Measurements from ENCODE around the gene STRIP1.

The STRIP1 gene

GRCh38 chr1:110051262-110051648 is 16.8 kb downstream of the STRIP1 start:
- no peak for DNase-seq

DNA sequence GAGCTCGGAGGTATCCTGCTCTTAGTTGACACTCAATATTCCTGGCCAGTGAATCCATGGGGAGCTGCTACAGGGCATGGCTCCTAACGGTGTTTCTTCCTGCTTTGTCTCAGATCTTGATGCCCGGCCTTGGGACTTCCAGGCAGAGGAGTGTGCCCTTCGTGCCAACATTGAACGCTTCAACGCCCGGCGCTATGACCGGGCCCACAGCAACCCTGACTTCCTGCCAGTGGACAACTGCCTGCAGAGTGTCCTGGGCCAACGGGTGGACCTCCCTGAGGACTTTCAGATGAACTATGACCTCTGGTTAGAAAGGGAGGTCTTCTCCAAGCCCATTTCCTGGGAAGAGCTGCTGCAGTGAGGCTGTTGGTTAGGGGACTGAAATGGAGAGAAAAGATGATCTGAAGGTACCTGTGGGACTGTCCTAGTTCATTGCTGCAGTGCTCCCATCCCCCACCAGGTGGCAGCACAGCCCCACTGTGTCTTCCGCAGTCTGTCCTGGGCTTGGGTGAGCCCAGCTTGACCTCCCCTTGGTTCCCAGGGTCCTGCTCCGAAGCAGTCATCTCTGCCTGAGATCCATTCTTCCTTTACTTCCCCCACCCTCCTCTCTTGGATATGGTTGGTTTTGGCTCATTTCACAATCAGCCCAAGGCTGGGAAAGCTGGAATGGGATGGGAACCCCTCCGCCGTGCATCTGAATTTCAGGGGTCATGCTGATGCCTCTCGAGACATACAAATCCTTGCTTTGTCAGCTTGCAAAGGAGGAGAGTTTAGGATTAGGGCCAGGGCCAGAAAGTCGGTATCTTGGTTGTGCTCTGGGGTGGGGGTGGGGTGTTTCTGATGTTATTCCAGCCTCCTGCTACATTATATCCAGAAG is 19.4 kb downstream of the STRIP1 start:
- DNase-seq, result peak; percentile 44

DNA sequence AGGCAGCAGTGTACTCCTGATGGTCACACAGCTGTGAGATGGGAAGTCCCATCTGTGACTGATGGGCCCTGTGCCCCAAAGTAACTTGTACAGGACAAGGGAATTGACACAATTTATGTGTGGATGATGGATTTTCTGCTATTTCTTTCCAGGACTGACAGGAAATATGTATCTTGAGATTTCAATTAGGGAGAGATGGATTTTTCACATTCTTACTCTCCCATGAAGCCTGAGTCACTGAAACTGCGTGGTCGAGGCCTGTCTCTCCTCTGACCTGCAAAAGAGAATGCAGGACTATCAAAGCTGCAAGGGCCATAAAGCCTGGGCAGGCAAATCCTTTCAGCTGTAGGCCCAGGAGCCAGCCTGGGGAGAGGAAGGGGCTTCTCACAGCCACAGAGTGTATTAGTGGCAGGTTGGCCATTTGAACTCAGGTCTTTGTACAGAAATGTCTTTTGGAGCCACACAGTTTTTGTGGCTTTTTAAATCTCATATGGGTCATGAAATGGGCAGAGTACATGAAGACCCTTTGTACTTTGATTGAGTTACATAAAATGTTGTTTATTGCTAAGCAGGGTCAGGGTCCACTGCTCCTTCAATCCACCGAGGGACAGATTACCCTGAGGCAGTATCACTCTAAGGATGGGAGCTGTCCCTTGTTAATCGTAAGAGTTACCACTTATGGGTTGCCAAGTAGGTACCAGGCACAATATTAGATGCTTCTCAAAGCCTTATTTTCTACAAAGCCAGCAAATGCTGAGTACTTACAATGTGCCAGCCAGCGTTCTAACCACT is 21.3 kb downstream of the STRIP1 start:
- no peak for DNase-seq

DNA sequence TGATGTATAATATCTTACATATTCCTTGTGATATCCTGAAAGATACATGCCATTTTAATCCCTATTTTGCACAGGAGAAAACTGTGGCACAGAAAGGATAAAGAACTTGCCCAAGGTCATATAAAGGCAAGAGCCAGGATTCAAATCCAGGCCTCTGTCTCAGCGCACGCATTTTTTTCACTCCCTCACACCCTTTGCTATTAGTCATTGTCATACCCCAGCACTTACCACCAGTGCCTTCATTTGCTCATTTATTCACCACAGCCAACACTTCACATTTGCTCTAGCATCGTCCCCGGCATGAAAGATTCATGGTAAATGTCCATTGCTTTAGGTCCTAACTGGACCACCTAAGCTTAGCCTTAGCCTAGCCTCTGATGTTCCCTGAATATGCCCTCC is 21.9 kb downstream of the STRIP1 start:
- DNase-seq, result no peak

GRCh38 chr1:110056776-110057175 is 22.4 kb downstream of the STRIP1 start:
- DNase-seq, result no peak

- DNase-seq, result peak; percentile 60
Observed at GRCh38 chr1:110057963-110058518, 23.6 kb downstream of the STRIP1 start.

- DNase-seq, result no peak
Observed at GRCh38 chr1:110058591-110058990, 24.2 kb downstream of the STRIP1 start.

DNA sequence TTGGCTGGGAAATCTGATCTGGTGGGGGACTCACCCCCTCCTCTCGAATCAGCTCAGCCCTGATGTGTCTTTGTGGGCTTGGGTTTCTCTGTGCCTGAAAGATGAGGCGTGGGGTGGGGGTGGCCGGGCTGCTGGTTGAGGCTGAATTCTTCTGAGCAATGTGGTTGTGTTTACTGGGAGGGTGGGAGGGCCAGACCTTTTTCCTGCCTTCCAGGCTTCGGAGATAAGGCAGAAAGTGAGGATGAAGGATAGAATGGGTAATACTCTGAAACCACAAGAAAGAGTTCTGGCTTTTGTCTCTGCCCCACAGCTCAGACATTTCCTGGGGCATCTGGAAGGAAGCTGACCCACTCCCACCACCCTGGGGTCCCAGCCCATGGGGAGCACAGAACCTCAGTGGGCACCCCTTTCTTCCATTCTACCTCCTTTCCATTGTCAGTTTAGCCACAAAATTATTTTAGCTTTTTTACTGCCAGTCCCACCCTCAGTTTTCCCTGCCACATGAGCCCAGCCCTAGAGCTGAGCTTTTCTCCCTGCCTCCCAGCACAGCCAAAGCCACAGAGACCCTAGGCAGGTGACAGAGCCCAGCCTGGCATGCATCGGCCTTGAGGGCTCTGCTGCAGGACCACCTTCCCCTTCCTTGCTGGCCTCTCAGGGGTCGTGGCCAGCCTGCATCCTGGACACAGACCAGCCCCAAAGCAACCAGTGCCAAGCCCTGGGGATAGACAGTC is 24.9 kb downstream of the STRIP1 start:
- no peak for DNase-seq

- DNase-seq, result peak; percentile 74
Observed at GRCh38 chr1:110060034-110060661, 25.7 kb downstream of the STRIP1 start.

GRCh38 chr1:110060662-110061060 is 26.2 kb downstream of the STRIP1 start:
- no peak for DNase-seq

- no peak for DNase-seq
Observed at GRCh38 chr1:110061341-110061740, 26.9 kb downstream of the STRIP1 start.

GRCh38 chr1:110062612-110063011 is 28.2 kb downstream of the STRIP1 start:
- no peak for DNase-seq

GRCh38 chr1:110063781-110064180 is 29.4 kb downstream of the STRIP1 start:
- no peak for DNase-seq

GRCh38 chr1:110064576-110065337 is 30.3 kb downstream of the STRIP1 start:
- no peak for DNase-seq

GRCh38 chr1:110065841-110066240 is 31.4 kb downstream of the STRIP1 start:
- DNase-seq, result no peak

DNA sequence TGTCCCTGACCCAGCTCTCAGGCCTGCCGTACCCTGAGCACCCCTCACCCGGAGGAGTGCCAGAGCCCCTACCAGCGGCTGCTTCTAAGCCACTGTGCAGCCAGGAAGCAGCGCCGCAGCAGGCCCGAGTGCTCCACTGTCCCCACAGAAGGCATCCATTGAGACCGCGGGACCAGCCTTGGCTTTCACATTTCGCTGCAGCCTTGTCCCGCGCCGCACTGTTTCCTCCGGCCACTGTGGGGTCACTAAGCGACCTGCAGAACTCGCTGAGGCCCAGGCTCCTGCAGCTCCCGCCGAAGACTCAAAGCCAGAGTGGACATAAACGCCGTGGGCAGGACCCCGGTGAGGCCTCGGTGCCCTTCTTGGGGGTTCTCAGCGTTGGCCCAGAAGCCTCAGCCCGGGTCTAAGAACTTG is 33.1 kb downstream of the STRIP1 start:
- no peak for DNase-seq

GRCh38 chr1:110067893-110068645 is 33.6 kb downstream of the STRIP1 start:
- peak; percentile 17 for DNase-seq

- DNase-seq, result peak; percentile 48
Observed at GRCh38 chr1:110068646-110069403, 34.4 kb downstream of the STRIP1 start.

DNA sequence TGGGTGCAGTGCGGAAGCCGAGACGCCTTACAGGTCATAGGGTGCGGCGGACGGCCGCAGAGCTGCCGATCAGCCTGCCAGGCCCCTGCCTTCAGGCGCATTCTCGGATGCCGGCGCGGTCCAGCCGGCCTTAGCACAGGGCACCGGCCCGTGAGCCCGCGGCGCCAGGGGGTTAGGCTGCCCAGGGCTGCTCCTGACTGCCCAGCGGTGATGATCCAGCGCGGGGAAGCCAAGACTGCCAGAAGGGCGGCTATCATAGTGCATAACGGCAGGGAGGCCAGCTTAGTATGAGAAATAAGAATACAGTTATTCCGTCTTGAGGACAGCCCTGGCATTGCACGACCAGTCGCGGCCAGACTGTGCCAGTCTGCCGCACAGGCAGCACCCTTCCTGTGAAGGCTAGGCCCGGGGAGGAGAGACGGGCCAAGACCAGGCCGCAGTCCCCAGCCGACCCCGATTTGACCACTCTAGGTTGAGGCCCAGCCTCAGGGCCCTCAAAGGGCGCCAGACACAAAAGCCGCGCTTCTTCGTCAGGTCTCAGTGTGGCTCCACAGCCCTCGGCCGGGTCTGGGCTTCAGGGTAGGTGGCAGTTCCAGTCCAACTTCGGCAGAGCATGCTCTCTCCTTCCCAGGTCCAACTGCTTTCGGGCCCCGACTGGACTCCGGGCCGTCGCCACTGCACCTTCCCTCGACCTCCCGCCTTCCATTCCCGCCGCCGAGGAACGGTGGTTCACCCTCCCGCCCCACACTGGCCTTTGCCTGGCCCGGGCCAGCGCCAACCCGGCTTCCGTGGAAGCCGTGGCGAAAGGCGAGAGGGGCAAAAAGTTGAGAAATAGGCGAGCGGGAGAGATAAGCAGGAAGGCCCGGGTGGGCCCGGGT is 35.2 kb downstream of the STRIP1 start:
- DNase-seq, result no peak
